Progenitor cell of endocrine pancreas (in vitro differentiated cells): ENCODE data around the gene MBTD1. TPM values are rescaled to one million over a fixed set of nuclear protein-coding genes. Genes with fewer than 3 reads are reported as not detected.

Source experiments
- DNase-seq: peaks from one replicate; pipeline ENCODE4 v3.0.0; 2021; ENCODE audit warnings: low spot score; ENCODE audit not compliant: unreplicated experiment
- H3K27ac Mint-ChIP-seq: 2 replicates; pipeline ENCODE4 v1.8.0; 2021; ENCODE audit warnings: mild to moderate bottlenecking, moderate library complexity, mixed read lengths
- H3K27me3 Mint-ChIP-seq: 2 replicates; pipeline ENCODE4 v1.8.0; 2021; ENCODE audit warnings: mixed read lengths
- H3K36me3 Mint-ChIP-seq: 2 replicates; pipeline ENCODE4 v1.8.0; 2022; ENCODE audit warnings: mixed read lengths; ENCODE audit not compliant: insufficient read depth
- H3K4me1 Mint-ChIP-seq: 2 replicates; pipeline ENCODE4 v1.8.0; 2021; ENCODE audit warnings: low read depth, mixed read lengths
- H3K4me3 Mint-ChIP-seq: 2 replicates; pipeline ENCODE4 v1.8.0; 2021; ENCODE audit warnings: low read depth, mild to moderate bottlenecking, moderate library complexity, mixed read lengths
- H3K9me3 Mint-ChIP-seq: 2 replicates; pipeline ENCODE4 v1.8.0; 2021; ENCODE audit warnings: low read depth, mixed read lengths
- total RNA-seq: library from RNA; stranded (reverse); gene quantifications from 2 replicates; pipeline ENCODE4 v1.2.1, GENCODE V29; 2021
- TF ChIP-seq, protein P1 (sequence below): fragments of 200-600 bp; sonication (generic); IDR thresholded peaks from one replicate; pipeline ENCODE4 v1.5.0; 2021; ENCODE audit warnings: antibody characterized with exemption, mild to moderate bottlenecking; ENCODE audit not compliant: unreplicated experiment

The MBTD1 gene
- total RNA-seq, 1 donor from 2014 or later: 50.7 TPM

DNA sequence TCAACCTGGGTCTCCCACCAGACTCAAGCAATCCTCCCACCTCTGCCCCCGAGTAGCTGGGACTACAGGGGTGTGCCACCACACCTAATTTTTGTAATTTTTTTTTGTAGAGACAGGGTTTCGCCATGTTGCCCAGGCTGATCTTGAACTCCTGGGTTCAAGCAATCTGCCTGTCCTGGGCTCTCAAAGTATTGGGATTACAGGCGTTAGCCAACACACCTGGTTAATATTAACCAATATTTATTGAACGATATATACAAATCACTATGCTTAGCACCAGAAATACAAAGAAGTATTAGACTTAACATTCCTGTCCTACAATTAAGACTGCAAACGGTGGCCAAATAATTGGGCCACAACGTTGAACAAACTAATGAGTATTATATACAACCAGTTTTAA is 4.2 kb downstream of the MBTD1 start:
- Mint-ChIP-seq H3K4me1 (peaks cover 33% of the 10 kb centered on the region), H3K4me3 (no peak overlapping the region), H3K27me3 (no peaks in the 10 kb centered on the region), H3K27ac (peak overlapping the region; percentile 47), H3K9me3 (peaks cover 7% of the 10 kb centered on the region), H3K36me3 (peaks cover 35% of the 10 kb centered on the region)
- TF ChIP-seq, protein P1, sequence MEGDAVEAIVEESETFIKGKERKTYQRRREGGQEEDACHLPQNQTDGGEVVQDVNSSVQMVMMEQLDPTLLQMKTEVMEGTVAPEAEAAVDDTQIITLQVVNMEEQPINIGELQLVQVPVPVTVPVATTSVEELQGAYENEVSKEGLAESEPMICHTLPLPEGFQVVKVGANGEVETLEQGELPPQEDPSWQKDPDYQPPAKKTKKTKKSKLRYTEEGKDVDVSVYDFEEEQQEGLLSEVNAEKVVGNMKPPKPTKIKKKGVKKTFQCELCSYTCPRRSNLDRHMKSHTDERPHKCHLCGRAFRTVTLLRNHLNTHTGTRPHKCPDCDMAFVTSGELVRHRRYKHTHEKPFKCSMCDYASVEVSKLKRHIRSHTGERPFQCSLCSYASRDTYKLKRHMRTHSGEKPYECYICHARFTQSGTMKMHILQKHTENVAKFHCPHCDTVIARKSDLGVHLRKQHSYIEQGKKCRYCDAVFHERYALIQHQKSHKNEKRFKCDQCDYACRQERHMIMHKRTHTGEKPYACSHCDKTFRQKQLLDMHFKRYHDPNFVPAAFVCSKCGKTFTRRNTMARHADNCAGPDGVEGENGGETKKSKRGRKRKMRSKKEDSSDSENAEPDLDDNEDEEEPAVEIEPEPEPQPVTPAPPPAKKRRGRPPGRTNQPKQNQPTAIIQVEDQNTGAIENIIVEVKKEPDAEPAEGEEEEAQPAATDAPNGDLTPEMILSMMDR: no peak
- no peak for DNase-seq

DNA sequence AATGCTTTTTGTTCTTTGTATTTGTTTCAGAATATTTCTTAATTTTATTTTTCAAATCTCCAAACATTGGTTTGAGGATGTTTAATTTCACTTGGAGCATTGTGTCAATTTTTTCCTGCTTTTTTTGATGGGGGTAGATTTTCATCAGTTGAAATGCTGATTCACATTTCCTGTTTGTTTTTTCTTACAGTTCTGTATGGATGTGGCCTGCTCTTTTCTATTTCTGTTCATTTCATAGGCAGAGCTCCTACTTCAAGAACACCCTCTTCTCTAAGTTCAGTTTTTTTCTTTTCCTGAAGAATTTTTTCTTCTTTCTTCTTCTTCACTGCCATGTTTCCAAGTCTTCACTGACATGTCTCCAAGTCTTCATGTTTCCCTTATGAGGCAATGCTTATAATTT is 8.8 kb downstream of the MBTD1 start:
- H3K4me3 Mint-ChIP-seq: no peak overlapping the region
- H3K9me3 Mint-ChIP-seq: peaks cover 17% of the 10 kb centered on the region
- TF ChIP-seq, protein P1: no peak
- H3K4me1 Mint-ChIP-seq: peaks cover 7% of the 10 kb centered on the region
- no peak for DNase-seq
- no peaks in the 10 kb centered on the region for H3K27me3 Mint-ChIP-seq
- H3K27ac Mint-ChIP-seq: peak overlapping the region; percentile 34
- peaks cover 49% of the 10 kb centered on the region for H3K36me3 Mint-ChIP-seq

DNA sequence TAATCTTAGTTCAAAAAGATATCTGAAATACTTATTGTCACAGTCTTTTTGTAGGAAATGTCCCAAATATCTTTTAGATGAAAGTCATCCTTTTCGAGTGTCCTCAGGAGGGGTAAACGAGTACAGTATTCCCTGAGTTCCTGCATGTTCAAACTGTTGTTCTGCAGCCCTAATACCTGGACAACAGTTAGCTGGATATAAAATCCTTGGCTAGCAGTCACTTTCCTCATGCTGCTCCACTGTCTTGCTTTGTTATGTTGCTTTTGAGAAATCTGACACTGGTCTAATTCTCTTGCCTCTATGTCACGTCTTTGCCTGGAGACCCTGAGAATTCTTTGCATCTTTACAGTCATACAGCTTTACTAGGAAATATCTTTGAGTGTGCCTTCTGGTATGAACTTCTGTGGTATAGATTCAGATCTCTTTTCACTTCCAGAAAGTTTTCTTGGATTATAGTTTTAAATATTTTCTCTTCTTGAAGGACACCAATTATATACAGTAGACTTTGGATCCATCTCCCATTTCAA is 9.5 kb downstream of the MBTD1 start:
- H3K4me1 Mint-ChIP-seq: peaks cover 2% of the 10 kb centered on the region
- no peak overlapping the region for H3K27ac Mint-ChIP-seq
- DNase-seq: no peak
- TF ChIP-seq, protein P1: no peak
- H3K4me3 Mint-ChIP-seq: no peak overlapping the region
- peaks cover 17% of the 10 kb centered on the region for H3K9me3 Mint-ChIP-seq
- H3K27me3 Mint-ChIP-seq: no peaks in the 10 kb centered on the region
- peaks cover 47% of the 10 kb centered on the region for H3K36me3 Mint-ChIP-seq

DNA sequence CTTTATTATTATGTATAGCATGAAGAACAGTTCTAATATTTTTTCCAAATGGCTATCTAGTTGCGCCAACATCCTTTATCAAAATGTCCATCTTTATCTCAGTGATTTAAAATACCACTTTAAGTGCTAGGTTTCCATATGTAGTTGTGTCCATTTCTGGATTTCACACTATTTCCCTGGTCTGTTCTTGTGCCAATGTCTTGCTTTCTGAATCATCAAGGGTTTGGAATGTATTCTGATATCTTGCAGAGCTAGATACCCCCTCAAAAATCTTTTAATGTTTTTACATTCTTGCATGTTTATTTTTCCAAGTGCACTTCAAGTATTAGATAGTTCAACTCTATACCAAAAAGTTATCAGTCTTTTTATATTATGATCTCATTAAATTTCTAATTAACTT is 14.3 kb downstream of the MBTD1 start:
- Mint-ChIP-seq H3K27ac (no peak overlapping the region), H3K9me3 (peaks cover 9% of the 10 kb centered on the region), H3K36me3 (peaks cover 18% of the 10 kb centered on the region), H3K4me3 (no peak overlapping the region), H3K4me1 (no peaks in the 10 kb centered on the region), H3K27me3 (no peaks in the 10 kb centered on the region)
- no peak for DNase-seq
- TF ChIP-seq, protein P1: no peak

DNA sequence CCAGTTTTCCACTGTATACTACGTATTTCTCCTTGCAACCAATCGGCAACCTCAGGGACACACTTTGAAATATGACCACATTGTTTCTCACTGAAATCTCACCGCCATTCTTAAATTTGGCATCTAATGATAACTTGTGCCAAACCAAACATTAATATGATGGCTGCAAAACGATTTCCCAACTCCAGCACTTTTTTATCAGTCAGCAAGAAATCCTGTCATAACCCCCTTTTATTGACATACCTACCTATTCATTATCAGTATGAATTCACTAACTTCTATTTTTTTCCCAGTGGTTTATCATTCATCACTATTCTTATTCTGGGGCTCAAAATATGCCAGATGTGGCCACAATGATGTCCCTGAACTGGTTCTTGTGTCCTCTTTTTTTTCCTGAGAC is 15.8 kb downstream of the MBTD1 start:
- Mint-ChIP-seq H3K27ac (peak overlapping the region; percentile 35), H3K4me1 (no peaks in the 10 kb centered on the region), H3K36me3 (peaks cover 16% of the 10 kb centered on the region), H3K27me3 (no peaks in the 10 kb centered on the region), H3K4me3 (no peak overlapping the region), H3K9me3 (peaks cover 2% of the 10 kb centered on the region)
- no peak for DNase-seq
- TF ChIP-seq, protein P1: no peak
